Activated T-cell treated with anti-CD3 and anti-CD28 coated beads, Interleukin-2, amount 50 U/mL, for 48 hours (primary cell): Measurements from ENCODE around the gene SERPINB1.

ENCODE experiments used
- DNase-seq, 2 experiments: peaks; one replicate each; pipeline ENCODE4 v3.0.0-alpha.2; 2020

The SERPINB1 gene

GRCh38 chr6:2790588-2791449, 50.8 kb downstream of the SERPINB1 start:
- DNase-seq = peak; percentile 65 to 69

GRCh38 chr6:2786269-2786668, 55.4 kb downstream of the SERPINB1 start:
- no peak for DNase-seq

GRCh38 chr6:2784930-2785329, 56.7 kb downstream of the SERPINB1 start:
- no peak for DNase-seq

GRCh38 chr6:2784061-2784460, 57.6 kb downstream of the SERPINB1 start:
- DNase-seq = no peak

GRCh38 chr6:2783188-2783963, 58.3 kb downstream of the SERPINB1 start:
- DNase-seq = no peak

GRCh38 chr6:2782825-2783187, 58.9 kb downstream of the SERPINB1 start:
- DNase-seq = no peak

GRCh38 chr6:2782356-2782708, 59.3 kb downstream of the SERPINB1 start:
- no peak for DNase-seq
